IPS DF 6.9 (cell line): Measurements from ENCODE around the gene CNTF.
A peak's percentile ranks its signal among the peaks of the same experiment; 100 is the strongest.

ENCODE experiments used
- DNase-seq: peaks from one replicate; pipeline ENCODE4 v3.0.0-alpha.2; 2013; ENCODE audit warnings: low read depth, low spot score
- H3K27ac ChIP-seq: one replicate; pipeline ENCODE4 v1.5.1; 2013; ENCODE audit warnings: low read length, control low read depth
- H3K27me3 ChIP-seq: 2 replicates; pipeline ENCODE4 v1.6.1; 2013; ENCODE audit warnings: mild to moderate bottlenecking, low read length; ENCODE audit not compliant: control insufficient read depth, insufficient read depth
- H3K36me3 ChIP-seq: 2 replicates; pipeline ENCODE4 v1.6.1; 2013; ENCODE audit warnings: low read length; ENCODE audit not compliant: control insufficient read depth, insufficient read depth
- H3K4me1 ChIP-seq: 2 replicates; pipeline ENCODE4 v1.6.1; 2013; ENCODE audit warnings: low read length; ENCODE audit not compliant: control insufficient read depth, insufficient read depth
- H3K4me3 ChIP-seq: 2 replicates; pipeline ENCODE4 v1.5.1; 2013; ENCODE audit warnings: mild to moderate bottlenecking, low read length
- H3K9me3 ChIP-seq: 2 replicates; pipeline ENCODE4 v1.6.1; 2013; ENCODE audit warnings: low read length, inconsistent platforms; ENCODE audit not compliant: control insufficient read depth, insufficient read depth
- WGBS: extraction: QIAGEN DNeasy Blood & Tissue Kit; methylation state at CpG from one replicate; pipeline ENCODE4 v1.1.7; 2013; ENCODE audit warnings: mixed read lengths, missing lambda C conversion rate; ENCODE audit not compliant: insufficient read length, insufficient coverage; 5-methylcytosine and 5-hydroxymethylcytosine counted together

The CNTF gene

DNA sequence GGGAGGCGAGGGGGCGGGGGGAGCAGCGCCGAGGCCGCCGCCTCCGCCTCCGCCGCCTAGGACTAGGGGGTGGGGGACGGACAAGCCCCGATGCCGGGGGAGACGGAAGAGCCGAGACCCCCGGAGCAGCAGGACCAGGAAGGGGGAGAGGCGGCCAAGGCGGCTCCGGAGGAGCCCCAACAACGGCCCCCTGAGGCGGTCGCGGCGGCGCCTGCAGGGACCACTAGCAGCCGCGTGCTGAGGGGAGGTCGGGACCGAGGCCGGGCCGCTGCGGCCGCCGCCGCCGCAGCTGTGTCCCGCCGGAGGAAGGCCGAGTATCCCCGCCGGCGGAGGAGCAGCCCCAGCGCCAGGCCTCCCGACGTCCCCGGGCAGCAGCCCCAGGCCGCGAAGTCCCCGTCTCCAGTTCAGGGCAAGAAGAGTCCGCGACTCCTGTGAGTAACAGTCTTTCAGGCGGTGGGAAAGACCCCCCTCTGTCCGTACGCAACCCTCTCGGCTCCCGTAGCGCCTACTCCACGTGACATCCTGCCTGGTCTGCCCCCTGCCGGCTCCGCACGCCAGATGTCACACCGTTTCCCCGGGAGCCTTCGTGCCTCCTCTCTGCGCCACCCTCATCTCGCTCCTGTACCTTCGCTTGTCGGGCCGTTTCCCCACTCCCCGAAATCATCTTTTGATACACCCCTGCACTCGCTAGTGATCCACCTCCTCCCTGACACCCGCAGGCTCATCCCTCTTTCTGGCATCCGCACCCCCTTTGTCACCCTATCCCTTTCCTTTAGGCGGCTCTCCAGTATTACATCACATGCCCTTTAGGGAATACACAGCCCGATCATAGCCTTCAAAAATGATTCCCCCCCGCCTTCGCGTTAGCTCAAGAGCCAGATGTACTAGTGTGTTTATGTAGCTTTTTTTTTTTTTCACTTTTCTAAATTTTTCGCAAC is 43.0 kb upstream of the CNTF start:
- no peaks in the 10 kb centered on the region for H3K9me3 ChIP-seq
- H3K4me3 ChIP-seq: peak overlapping the region; percentile 86
- H3K27ac ChIP-seq: no peak overlapping the region
- H3K36me3 ChIP-seq: no peaks in the 10 kb centered on the region
- no CpG with 5 or more reads among the region's 78 CpGs for WGBS
- no peaks in the 10 kb centered on the region for H3K27me3 ChIP-seq
- no peak for DNase-seq
- H3K4me1 ChIP-seq: 0 out of 2 replicates have a peak, but pooled peaks cover 1% of the 10 kb centered on the region

DNA sequence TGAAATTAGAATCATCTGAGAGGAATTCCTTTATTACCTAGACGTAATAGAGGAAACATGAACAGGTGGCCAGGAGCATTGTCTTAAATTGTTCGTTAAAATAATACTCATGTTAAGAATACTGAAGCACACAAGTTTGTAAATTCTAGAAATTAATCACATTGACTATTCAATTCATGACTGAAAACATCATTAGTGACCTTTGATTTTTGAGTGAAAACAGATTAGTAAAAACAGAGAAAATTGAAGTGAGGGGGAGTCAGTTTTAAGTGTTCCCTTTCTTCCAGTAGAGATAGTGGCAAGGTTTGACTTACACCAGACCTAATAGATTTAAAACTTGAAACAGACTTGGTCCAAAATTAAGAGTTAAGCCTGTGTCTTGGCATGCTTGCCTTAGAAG is 42.2 kb upstream of the CNTF start:
- no CpG with 5 or more reads among the region's 2 CpGs for WGBS
- Histone ChIP-seq H3K9me3 (no peaks in the 10 kb centered on the region), H3K4me3 (no peak overlapping the region), H3K27ac (no peak overlapping the region), H3K27me3 (no peaks in the 10 kb centered on the region), H3K4me1 (0 out of 2 replicates have a peak, but pooled peaks cover 1% of the 10 kb centered on the region), H3K36me3 (no peaks in the 10 kb centered on the region)
- DNase-seq: no peak

DNA sequence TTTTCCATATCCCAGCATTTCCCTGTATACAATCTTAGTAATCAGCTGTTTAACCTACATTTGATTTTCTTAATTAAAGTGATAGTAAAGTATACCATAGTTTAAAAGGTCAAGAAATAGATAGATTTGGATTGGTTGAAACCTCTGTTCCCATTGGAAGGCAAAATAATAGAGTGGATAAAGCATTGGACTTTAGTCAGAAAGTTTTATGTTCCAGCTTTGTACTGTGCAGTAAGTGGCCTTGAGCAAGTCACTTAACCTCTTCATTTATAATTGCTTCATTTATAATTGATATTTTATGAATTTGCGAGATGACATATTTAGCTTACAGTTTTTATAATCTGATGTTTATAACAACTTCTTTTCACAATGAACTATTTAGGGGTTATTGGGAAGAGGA is 40.0 kb upstream of the CNTF start:
- Histone ChIP-seq H3K27me3 (no peaks in the 10 kb centered on the region), H3K27ac (no peak overlapping the region), H3K4me3 (no peak overlapping the region), H3K36me3 (no peaks in the 10 kb centered on the region), H3K4me1 (no peaks in the 10 kb centered on the region), H3K9me3 (no peaks in the 10 kb centered on the region)
- WGBS: no CpG with 5 or more reads among the region's 1 CpG
- DNase-seq: no peak

DNA sequence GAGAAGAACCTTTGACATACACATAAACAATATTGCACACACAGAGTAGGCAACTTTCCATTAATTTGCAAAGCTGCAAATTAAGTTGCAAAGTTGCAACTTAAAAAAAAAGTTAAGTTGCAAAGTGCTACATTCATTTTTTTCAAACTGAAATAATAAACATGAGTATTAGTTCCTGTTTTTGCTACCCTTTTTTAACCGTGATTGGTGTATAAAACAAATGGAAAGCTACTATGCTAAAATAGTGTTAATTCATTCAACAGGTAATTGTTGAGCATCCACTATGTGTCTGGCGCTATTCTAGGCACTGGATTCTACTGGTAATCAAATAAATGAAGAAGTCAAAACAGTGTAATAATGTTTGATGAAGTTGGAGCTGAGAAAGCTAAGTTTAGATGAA is 35.5 kb upstream of the CNTF start:
- WGBS: no CpG with 5 or more reads among the region's 2 CpGs
- H3K36me3 ChIP-seq: no peaks in the 10 kb centered on the region

DNA sequence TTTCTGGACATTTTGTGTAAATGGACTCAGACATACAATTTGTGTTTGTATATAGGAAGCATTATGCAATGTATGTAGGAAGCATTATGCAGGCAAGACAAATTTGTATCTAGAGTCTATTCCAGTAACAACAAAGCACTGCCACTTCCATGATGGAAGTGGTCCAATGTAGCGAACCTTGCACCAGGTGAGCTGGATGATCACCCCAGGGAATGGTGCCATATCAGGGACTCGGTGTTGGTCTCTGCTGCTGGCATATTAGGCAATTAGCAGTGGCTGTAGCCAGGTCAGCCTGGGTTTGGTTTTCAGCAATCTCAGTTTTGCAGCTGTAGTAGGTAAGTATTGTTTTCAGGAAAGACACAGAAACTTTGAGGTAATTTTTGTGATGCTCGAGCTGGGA is 30.8 kb upstream of the CNTF start:
- no peak overlapping the region for H3K27ac ChIP-seq
- H3K27me3 ChIP-seq: no peaks in the 10 kb centered on the region
- DNase-seq: no peak
- no peak overlapping the region for H3K4me3 ChIP-seq
- H3K9me3 ChIP-seq: no peaks in the 10 kb centered on the region
- H3K4me1 ChIP-seq: no peaks in the 10 kb centered on the region
- WGBS: no CpG with 5 or more reads among the region's 3 CpGs
- H3K36me3 ChIP-seq: peaks cover 3% of the 10 kb centered on the region; the same call in 1 of the 2 replicates

More for the DNA sequence above, 35.5 kb upstream of the CNTF start:
- Histone ChIP-seq H3K4me1 (no peaks in the 10 kb centered on the region), H3K4me3 (no peak overlapping the region), H3K9me3 (no peaks in the 10 kb centered on the region), H3K27me3 (no peaks in the 10 kb centered on the region), H3K27ac (no peak overlapping the region)
- no peak for DNase-seq

DNA sequence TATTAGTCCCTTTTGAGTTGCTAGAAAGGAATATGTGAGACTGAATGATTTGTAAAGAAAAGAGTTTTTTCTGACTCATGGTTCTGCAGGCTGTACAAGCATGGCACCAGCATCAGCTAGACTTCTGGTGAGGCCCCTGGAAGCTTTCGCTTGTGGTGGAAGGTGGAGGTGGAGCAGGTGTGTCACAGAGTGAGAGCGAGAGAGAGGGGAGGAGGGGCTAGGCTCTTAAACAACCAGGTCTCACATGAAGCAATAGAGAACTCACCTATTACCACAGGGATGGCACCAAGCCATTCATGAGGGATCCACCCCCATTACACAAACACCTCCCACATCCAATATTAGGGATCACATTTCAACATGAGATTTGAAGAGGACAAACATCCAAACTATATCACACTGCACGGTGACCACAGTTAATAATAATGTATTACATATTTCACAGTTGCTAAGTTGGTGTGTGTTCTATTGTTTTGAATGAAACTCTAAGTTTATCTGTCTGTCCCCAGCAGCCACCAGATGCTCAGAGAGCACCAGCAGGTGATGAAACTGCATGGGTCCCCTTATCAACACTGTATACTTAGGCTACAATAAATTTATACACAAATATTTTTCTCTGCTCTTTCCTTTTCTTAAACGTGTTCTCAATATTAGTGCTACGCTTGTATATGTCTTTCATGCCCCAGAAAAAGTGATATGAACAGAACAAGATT is 29.5 kb upstream of the CNTF start:
- WGBS: 100% methylated on average over 2 of the region's 5 CpGs
- H3K27ac ChIP-seq: no peak overlapping the region
- H3K9me3 ChIP-seq: no peaks in the 10 kb centered on the region
- no peaks in the 10 kb centered on the region for H3K4me1 ChIP-seq
- peaks cover 3% of the 10 kb centered on the region; the same call in 1 of the 2 replicates for H3K36me3 ChIP-seq
- H3K27me3 ChIP-seq: no peaks in the 10 kb centered on the region
- no peak overlapping the region for H3K4me3 ChIP-seq
- no peak for DNase-seq

DNA sequence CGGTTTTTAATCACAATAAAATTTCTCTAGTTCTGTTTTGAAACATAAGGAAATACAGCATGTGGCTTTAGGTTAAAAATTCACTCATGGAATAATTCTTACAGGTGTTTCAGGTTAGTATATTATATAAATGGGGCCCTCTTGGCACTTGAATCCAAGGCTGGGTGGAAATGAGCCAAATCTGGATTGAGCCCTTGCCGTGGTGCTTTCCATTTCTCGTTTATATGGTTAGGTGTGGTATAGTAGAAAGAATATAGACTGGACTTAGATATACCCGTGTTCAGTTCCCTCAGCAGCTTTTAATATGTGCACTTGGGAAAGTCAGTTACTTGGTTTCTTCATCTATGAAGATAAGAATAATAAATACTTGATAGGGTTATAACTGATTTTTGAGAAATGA is 27.6 kb upstream of the CNTF start:
- WGBS: no CpG with 5 or more reads among the region's 4 CpGs
- H3K27ac ChIP-seq: no peak overlapping the region
- H3K27me3 ChIP-seq: no peaks in the 10 kb centered on the region
- no peak for DNase-seq
- H3K9me3 ChIP-seq: no peaks in the 10 kb centered on the region
- no peak overlapping the region for H3K4me3 ChIP-seq
- no peaks in the 10 kb centered on the region for H3K4me1 ChIP-seq
- H3K36me3 ChIP-seq: peaks cover 3% of the 10 kb centered on the region; the same call in 1 of the 2 replicates

DNA sequence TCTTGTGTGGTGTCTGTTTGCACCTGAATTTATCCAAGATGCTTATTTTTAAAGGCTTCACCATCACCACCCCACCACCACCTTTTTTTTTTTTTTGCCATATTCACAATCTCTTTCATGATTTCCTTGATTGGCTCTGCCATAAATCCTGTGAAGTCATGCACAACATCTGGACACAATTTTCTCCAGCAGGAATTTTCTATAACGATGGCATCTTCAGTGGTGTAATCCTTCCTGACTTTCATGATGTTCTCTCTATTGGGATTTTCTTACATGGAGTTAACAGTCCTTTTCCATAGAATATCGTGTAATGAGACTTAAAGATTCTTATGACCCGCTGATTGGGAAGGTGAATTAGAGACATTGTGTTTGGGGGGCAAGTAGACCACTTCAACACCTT is 25.8 kb upstream of the CNTF start:
- H3K27ac ChIP-seq: no peak overlapping the region
- H3K4me1 ChIP-seq: no peaks in the 10 kb centered on the region
- H3K9me3 ChIP-seq: no peaks in the 10 kb centered on the region
- DNase-seq: no peak
- peaks cover 3% of the 10 kb centered on the region; the same call in 1 of the 2 replicates for H3K36me3 ChIP-seq
- whole genome bisulfite sequencing: no CpG with 5 or more reads among the region's 3 CpGs
- no peaks in the 10 kb centered on the region for H3K27me3 ChIP-seq
- no peak overlapping the region for H3K4me3 ChIP-seq

DNA sequence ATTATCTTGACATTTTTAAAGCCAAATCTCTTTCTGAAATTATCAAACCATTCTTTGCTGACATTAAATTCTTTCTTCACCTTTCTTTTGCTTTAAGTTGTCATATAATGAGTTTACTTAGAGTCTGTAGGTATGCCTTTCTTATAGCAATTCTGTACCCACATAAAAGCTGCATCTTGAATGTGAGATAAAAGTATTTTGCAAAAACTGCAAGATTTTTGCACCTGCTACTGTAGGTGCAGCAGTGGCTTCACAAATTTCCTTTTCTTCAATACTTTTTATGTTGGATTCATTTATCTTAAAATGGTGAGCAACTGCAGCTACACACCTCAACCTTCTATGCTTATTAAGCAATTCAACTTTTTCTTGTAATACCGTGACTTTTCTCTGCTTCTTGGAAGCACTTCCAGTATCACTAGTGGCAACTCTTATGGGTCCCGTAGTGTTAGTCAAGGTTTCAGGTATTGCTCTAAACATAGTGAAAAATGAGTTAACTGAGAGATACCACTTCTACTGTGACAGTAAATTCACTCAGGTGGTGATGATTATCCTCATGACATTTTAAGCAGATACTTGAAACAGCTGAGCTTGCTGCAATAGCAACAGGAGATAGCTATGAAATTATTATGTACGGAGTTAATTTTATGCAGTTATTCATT is 24.9 kb upstream of the CNTF start:
- Histone ChIP-seq H3K9me3 (no peaks in the 10 kb centered on the region), H3K27ac (no peak overlapping the region), H3K36me3 (peaks cover 3% of the 10 kb centered on the region; the same call in 1 of the 2 replicates), H3K4me3 (no peak overlapping the region), H3K27me3 (no peaks in the 10 kb centered on the region), H3K4me1 (no peaks in the 10 kb centered on the region)
- no peak for DNase-seq
- no CpG with 5 or more reads among the region's 3 CpGs for WGBS

DNA sequence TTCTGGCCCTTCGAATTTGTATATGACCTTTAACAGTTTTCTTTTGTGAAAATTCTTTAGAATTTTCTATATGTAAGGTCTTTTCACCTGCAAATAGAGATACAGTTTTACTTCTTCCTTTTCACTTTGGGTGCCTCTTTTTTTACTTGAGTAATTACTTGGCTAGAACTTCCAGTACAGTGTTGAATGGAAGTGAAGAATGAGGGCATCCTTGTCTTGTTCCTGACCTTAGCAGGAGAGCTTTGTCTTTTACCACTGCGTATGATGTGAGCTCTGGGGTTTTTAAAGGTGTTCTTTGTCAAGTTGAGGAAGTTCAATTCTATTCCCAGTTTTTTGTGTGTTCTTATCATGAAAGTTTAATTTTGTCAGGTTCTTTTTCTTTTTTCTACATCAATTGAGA is 22.0 kb upstream of the CNTF start:
- Histone ChIP-seq H3K4me1 (no peaks in the 10 kb centered on the region), H3K36me3 (no peaks in the 10 kb centered on the region), H3K4me3 (no peak overlapping the region), H3K27me3 (no peaks in the 10 kb centered on the region), H3K27ac (no peak overlapping the region), H3K9me3 (no peaks in the 10 kb centered on the region)
- WGBS: no CpG with 5 or more reads among the region's 2 CpGs
- no peak for DNase-seq
